ENCODE data around the gene SLC35B3. TPM values are rescaled to one million over a fixed set of nuclear protein-coding genes. Genes with fewer than 3 reads are reported as not detected.

The SLC35B3 gene
- total RNA-seq, 1 experiment from 2014 or later = 19.4 TPM

DNA sequence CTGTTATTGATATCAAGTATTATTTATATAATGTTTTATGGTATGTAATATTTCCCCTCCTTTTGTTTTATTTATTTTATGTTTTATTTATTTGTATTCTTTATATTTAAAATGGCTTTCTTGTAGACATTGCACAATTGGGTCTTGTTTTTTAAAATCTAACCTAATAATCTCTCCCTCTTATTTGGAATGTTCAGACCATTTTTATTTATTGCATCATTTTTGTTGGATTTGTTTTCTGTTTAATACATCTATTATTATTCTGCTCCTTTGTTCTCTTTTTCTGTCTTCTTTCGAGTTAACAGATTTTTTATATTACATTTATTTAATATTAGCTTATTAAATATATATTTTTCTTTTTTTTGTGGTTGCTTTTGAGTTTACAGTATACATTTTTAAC lies 43.1 kb upstream of the SLC35B3 start:
- CTCF ChIA-PET = no interaction called here

DNA sequence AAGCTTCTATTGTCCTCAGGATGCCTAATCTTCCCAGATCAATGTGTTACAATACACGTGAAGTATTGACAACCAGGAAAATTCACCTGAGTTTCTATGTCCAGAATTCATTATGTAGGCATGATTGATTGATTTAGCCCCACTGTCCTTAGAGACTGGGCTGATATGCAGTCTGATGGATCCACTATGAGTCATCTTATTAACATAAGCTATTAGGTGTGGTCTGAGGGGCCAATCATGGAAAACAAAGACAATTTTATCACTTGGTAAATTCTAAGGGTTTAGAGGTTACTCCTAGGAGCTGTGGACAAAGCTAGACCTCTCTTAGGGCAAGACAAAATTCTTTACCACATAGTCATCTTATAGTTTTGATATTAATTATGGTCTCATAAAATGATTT lies 41.3 kb upstream of the SLC35B3 start:
- intact Hi-C loops (cut with micrococcal nuclease; ENCODE audit: unreplicated experiment) = no loop called here
- TF ChIP-seq, protein P1, sequence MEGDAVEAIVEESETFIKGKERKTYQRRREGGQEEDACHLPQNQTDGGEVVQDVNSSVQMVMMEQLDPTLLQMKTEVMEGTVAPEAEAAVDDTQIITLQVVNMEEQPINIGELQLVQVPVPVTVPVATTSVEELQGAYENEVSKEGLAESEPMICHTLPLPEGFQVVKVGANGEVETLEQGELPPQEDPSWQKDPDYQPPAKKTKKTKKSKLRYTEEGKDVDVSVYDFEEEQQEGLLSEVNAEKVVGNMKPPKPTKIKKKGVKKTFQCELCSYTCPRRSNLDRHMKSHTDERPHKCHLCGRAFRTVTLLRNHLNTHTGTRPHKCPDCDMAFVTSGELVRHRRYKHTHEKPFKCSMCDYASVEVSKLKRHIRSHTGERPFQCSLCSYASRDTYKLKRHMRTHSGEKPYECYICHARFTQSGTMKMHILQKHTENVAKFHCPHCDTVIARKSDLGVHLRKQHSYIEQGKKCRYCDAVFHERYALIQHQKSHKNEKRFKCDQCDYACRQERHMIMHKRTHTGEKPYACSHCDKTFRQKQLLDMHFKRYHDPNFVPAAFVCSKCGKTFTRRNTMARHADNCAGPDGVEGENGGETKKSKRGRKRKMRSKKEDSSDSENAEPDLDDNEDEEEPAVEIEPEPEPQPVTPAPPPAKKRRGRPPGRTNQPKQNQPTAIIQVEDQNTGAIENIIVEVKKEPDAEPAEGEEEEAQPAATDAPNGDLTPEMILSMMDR (conservative IDR thresholded peaks at IDR 0.05; ENCODE audit: low read depth, low read length) = no peak
- no peak for TF ChIP-seq EZH2 (IDR thresholded peaks at IDR 0.05; ENCODE audit: borderline replicate concordance, low read depth, low read length, poor library complexity, severe bottlenecking)
- Histone ChIP-seq H3K27me3 (replicated peaks; ENCODE audit: insufficient read depth, low read depth, low read length, poor library complexity) (no peaks in the 10 kb centered on the region), H3K4me3 (ENCODE audit: low read depth, low read length, poor library complexity, severe bottlenecking) (no peak overlapping the region), H3K9me3 (ENCODE audit: low read depth, low read length, poor library complexity, severe bottlenecking) (peaks cover 6% of the 10 kb centered on the region), H3K36me3 (ENCODE audit: insufficient read depth, low read length, poor library complexity, severe bottlenecking) (no peaks in the 10 kb centered on the region), H3K4me1 (ENCODE audit: insufficient read depth, low read length, poor library complexity, severe bottlenecking) (no peaks in the 10 kb centered on the region), H3K27ac (ENCODE audit: low read depth, low read length, poor library complexity, severe bottlenecking) (no peak overlapping the region)
- BruUV-seq (replicated peaks) = no TSS peak
- ChIA-PET POLR2A (ENCODE audit: low non-redundant PET) (no interaction called here), CTCF (no interaction called here)
- no peak for DNase-seq (ENCODE audit: low spot score)

More for the DNA sequence above, 43.1 kb upstream of the SLC35B3 start:
- Histone ChIP-seq H3K27me3 (replicated peaks; ENCODE audit: insufficient read depth, low read depth, low read length, poor library complexity) (no peaks in the 10 kb centered on the region), H3K9me3 (ENCODE audit: low read depth, low read length, poor library complexity, severe bottlenecking) (peaks cover 6% of the 10 kb centered on the region), H3K4me1 (ENCODE audit: insufficient read depth, low read length, poor library complexity, severe bottlenecking) (no peaks in the 10 kb centered on the region), H3K27ac (ENCODE audit: low read depth, low read length, poor library complexity, severe bottlenecking) (no peak overlapping the region), H3K36me3 (ENCODE audit: insufficient read depth, low read length, poor library complexity, severe bottlenecking) (no peaks in the 10 kb centered on the region), H3K4me3 (ENCODE audit: low read depth, low read length, poor library complexity, severe bottlenecking) (no peak overlapping the region)
- TF ChIP-seq, protein P1 (conservative IDR thresholded peaks at IDR 0.05; ENCODE audit: low read depth, low read length) = no peak
- no peak for TF ChIP-seq EZH2 (IDR thresholded peaks at IDR 0.05; ENCODE audit: borderline replicate concordance, low read depth, low read length, poor library complexity, severe bottlenecking)
- intact Hi-C loops (cut with micrococcal nuclease; ENCODE audit: unreplicated experiment) = no loop called here
- BruUV-seq (replicated peaks) = no TSS peak
- no peak for DNase-seq (ENCODE audit: low spot score)
- POLR2A ChIA-PET (ENCODE audit: low non-redundant PET) = no interaction called here

DNA sequence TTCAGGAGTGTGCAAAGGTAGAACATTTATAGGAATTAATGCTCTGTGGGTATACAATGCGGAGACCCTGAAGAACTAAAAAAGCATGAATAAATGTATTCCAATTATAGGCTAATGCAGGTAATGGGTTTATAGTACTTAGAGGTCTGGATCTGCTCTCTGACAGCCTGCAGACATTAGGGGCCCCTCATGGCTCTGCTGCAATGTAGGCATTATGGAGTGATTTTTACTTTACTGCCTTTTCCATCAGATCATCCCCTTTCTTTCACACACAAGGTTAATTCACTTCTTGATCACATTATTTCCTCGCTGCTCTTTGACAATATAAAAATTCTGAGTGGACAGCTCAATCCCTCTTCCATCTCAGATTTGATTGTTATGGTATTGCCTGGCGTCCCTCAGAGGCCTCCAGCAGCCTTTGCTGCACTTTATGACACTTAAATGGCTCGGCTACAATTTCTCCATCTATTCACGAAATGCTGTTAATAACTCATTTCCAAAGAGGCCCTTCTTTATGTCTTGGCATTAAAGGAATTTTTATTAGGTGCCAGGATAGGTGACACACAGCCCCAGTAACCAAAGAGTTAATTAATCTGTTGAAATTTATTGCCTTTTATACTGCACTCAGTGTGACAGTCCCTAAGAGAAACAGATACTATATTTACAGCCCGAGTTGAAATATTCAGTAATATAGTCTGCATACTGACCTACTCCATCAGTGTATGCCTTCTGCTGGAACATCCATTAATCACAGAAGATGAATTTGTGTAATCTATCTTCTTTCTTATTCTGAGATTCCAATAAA lies 33.4 kb upstream of the SLC35B3 start:
- TF ChIP-seq EZH2 (IDR thresholded peaks at IDR 0.05; ENCODE audit: borderline replicate concordance, low read depth, low read length, poor library complexity, severe bottlenecking) = no peak
- TF ChIP-seq, protein P1 (conservative IDR thresholded peaks at IDR 0.05; ENCODE audit: low read depth, low read length) = no peak
- no peak overlapping the region for H3K27ac ChIP-seq (ENCODE audit: low read depth, low read length, poor library complexity, severe bottlenecking)
- H3K9me3 ChIP-seq (ENCODE audit: low read depth, low read length, poor library complexity, severe bottlenecking) = no peaks in the 10 kb centered on the region
- ChIA-PET CTCF (no interaction called here), POLR2A (ENCODE audit: low non-redundant PET) (no interaction called here)
- intact Hi-C loops (cut with micrococcal nuclease; ENCODE audit: unreplicated experiment) = no loop called here
- H3K36me3 ChIP-seq (ENCODE audit: insufficient read depth, low read length, poor library complexity, severe bottlenecking) = no peaks in the 10 kb centered on the region
- BruUV-seq (replicated peaks) = no TSS peak
- H3K4me1 ChIP-seq (ENCODE audit: insufficient read depth, low read length, poor library complexity, severe bottlenecking) = no peaks in the 10 kb centered on the region
- H3K27me3 ChIP-seq (replicated peaks; ENCODE audit: insufficient read depth, low read depth, low read length, poor library complexity) = no peaks in the 10 kb centered on the region
- no peak overlapping the region for H3K4me3 ChIP-seq (ENCODE audit: low read depth, low read length, poor library complexity, severe bottlenecking)
- DNase-seq (ENCODE audit: low spot score) = no peak

Measured in A673 (cell line).